ENCODE measurements around the gene RAET1L.
"Not testable (repeated sequence)": the region's sequence is repeated elsewhere in the genome, so short reads cannot be mapped to it uniquely, and the experiment has no call there.

Gene RAET1L, protein sequence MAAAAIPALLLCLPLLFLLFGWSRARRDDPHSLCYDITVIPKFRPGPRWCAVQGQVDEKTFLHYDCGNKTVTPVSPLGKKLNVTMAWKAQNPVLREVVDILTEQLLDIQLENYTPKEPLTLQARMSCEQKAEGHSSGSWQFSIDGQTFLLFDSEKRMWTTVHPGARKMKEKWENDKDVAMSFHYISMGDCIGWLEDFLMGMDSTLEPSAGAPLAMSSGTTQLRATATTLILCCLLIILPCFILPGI

DNA sequence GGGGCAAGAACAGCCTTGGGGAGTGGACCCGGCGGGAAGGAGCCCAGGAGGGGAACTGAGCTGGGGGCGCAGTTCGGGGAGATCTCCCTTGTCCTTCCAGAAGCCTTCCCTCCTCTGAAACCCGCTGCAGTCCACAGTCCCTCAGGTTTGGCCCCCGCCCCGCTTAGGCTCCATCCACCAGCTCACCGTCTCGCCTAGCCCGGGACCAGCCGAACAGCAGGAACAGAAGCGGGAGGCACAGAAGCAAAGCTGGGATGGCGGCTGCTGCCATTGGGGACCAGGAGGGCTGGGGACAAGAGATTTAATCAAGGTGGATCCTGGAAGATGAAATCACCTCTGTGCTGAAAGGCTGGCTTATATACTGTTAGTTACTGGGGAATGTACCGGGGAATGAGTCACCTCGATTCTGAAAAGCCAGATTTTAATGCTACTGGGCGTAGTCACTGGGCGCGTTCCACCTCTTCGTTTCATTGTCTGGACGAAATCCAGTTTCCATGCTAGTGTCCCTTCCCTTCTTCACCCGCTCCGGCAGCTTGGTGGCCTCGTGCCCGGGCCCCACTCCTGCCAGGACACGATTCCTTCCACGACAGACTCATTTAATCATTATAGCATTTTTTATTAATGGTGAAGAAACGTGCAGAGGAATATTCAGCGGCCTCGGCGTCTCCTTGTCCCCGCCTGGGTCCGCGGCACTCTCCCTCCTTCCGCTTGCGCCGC, at the start of gene RAET1L:
Gene RAET1L, minus strand, starts transcription at position 332 of the 717 bp plus-strand sequence. Its CDS starts 61 bp downstream, at position 271.
- DNase-seq (peak; percentile 18), ATAC-seq (peak; percentile 77)
- Mint-ChIP-seq H3K36me3 (ENCODE audit: low read depth) (no peaks in the 10 kb centered on the region), H3K27me3 (peaks cover 73% of the 10 kb centered on the region), H3K9me3 (no peaks in the 10 kb centered on the region), H3K4me1 (peaks cover 30% of the 10 kb centered on the region), H3K4me3 (peak within 1 kb of the TSS; percentile 11), H3K27ac (no peak within 1 kb of the TSS)

GRCh38 chr6:150075034-150075421, 49.7 kb upstream of the RAET1L start:
- no peaks in the 10 kb centered on the region for H3K9me3 Mint-ChIP-seq

DNA sequence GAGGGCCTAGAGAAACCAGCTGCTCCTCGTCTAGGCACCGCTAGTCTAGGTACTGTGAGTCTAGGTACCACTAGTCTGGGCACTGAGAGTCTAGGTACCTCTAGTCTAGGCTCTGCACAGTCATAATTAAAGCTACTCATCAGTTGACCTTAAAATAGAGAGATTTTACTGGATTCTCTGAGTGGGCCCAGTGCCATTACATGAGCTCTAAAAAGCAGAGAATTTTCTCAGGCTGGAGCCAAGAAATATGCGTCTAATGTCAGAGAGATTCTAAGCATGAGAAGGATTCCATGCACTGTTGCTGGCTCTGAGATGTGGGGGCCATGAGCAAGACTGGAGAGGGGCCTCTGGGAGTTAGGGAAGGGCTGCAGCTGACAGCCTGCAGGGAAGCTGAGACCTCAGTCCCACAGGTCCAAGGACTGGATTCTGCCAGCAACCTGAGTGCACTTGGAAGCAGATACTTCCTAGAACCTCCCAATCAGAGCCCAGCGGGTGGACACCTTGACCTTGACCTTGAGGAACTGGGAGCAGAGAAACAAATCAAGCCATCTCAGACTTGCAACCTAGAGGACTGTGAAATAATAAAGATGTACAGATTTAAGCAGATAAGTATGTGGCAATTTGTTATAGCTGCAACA, 49.2 kb upstream of the RAET1L start:
- not testable (repeated sequence) for H3K9me3 Mint-ChIP-seq
- H3K27me3 Mint-ChIP-seq = peaks cover 29% of the 10 kb centered on the region

More at GRCh38 chr6:150075034-150075421, 49.7 kb upstream of the RAET1L start:
- DNase-seq (no peak), ATAC-seq (no peak)
- Mint-ChIP-seq H3K36me3 (ENCODE audit: low read depth) (no peaks in the 10 kb centered on the region), H3K27me3 (peaks cover 29% of the 10 kb centered on the region), H3K4me1 (peaks cover 15% of the 10 kb centered on the region), H3K4me3 (no peak overlapping the region), H3K27ac (no peak overlapping the region)

GRCh38 chr6:150072201-150072600, 46.9 kb upstream of the RAET1L start:
- Mint-ChIP-seq H3K4me3 (no peak overlapping the region), H3K36me3 (ENCODE audit: low read depth) (no peaks in the 10 kb centered on the region), H3K9me3 (no peaks in the 10 kb centered on the region), H3K27ac (no peak overlapping the region), H3K27me3 (peaks cover 29% of the 10 kb centered on the region), H3K4me1 (peaks cover 16% of the 10 kb centered on the region)
- ATAC-seq = no peak
- peak; percentile 46 for DNase-seq

More for the DNA sequence above, 49.2 kb upstream of the RAET1L start:
- not testable (repeated sequence) for H3K36me3 Mint-ChIP-seq (ENCODE audit: low read depth); H3K27ac Mint-ChIP-seq; DNase-seq; H3K4me3 Mint-ChIP-seq
- peak; percentile 30 for ATAC-seq
- H3K4me1 Mint-ChIP-seq = peaks cover 10% of the 10 kb centered on the region

- Mint-ChIP-seq H3K27me3 (peaks cover 25% of the 10 kb centered on the region), H3K27ac (no peak overlapping the region), H3K36me3 (ENCODE audit: low read depth) (no peaks in the 10 kb centered on the region), H3K4me1 (peaks cover 10% of the 10 kb centered on the region), H3K4me3 (no peak overlapping the region), H3K9me3 (no peaks in the 10 kb centered on the region)
- no peak for DNase-seq
- no peak for ATAC-seq
Observed at GRCh38 chr6:150070236-150070818, 45.0 kb upstream of the RAET1L start.

- Mint-ChIP-seq H3K36me3 (ENCODE audit: low read depth) (no peaks in the 10 kb centered on the region), H3K4me3 (peak overlapping the region; percentile 73), H3K27ac (no peak overlapping the region), H3K4me1 (peaks cover 10% of the 10 kb centered on the region), H3K27me3 (peaks cover 21% of the 10 kb centered on the region), H3K9me3 (no peaks in the 10 kb centered on the region)
- ATAC-seq (no peak), DNase-seq (no peak)
Observed at GRCh38 chr6:150069706-150070105, 44.4 kb upstream of the RAET1L start.

DNA sequence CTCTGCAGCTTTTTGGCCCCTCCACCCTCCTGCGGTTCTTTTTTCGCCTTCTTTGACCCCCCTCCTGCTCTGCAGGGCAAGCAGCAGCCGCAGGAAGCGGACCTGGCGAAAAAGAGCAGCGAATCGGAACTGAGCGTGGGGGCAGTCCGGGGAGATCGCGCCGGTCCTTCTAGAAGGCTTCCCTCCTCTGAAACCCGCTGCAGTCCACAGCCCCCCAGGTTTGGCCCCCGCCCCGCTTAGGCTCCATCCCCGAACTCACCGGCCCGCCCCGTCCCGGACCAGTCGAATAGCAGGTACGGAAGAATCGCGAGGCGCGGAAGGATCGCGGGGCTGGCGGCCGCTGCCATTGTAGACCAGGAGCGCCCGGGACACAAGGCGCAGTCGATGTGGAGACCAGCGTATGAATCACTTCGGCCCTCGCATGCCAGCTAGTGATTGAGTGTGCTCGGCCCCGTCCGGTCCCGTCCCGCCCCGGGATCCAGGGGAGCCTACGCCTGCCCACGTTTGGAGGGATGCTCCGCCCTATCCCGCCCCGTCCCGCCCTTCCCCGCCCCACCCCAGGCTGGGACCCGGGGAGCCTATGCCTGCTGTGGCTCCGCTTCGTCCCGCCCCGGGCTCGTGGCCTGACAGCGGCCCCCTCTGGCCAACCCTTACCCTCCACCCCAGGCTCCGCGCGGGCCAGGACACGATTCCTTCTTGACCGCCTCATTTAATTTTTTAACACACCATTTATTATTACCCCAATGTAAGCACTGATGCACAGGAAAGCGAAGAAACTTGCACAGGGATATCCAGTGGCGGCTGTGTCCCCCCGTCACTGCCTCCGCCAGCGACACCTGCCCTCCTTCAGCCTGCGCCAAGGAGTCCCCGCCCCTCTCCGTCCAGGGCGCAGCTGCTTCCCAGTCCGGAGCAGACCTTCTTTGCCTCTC, 43.7 kb upstream of the RAET1L start, which contains the start of gene ULBP3:
Gene ULBP3, minus strand, starts transcription at position 402 of the 929 bp plus-strand sequence. Its CDS starts 55 bp downstream, at position 347.
- H3K36me3 Mint-ChIP-seq (ENCODE audit: low read depth) = no peaks in the 10 kb centered on the region
- peak within 1 kb of the TSS; percentile 73 for H3K4me3 Mint-ChIP-seq
- DNase-seq = peak; percentile 81
- no peaks in the 10 kb centered on the region for H3K9me3 Mint-ChIP-seq
- ATAC-seq = peak; percentile 89
- peaks cover 17% of the 10 kb centered on the region for H3K27me3 Mint-ChIP-seq
- H3K27ac Mint-ChIP-seq = no peak within 1 kb of the TSS
- H3K4me1 Mint-ChIP-seq = peaks cover 10% of the 10 kb centered on the region

- no peaks in the 10 kb centered on the region for H3K36me3 Mint-ChIP-seq (ENCODE audit: low read depth)
- no peaks in the 10 kb centered on the region for H3K9me3 Mint-ChIP-seq
- no peak overlapping the region for H3K27ac Mint-ChIP-seq
- H3K4me1 Mint-ChIP-seq = peaks cover 10% of the 10 kb centered on the region
- H3K4me3 Mint-ChIP-seq = peak overlapping the region; percentile 73
- ATAC-seq (no peak), DNase-seq (no peak)
- peaks cover 13% of the 10 kb centered on the region for H3K27me3 Mint-ChIP-seq
Observed at GRCh38 chr6:150068151-150068550, 42.8 kb upstream of the RAET1L start.

DNA sequence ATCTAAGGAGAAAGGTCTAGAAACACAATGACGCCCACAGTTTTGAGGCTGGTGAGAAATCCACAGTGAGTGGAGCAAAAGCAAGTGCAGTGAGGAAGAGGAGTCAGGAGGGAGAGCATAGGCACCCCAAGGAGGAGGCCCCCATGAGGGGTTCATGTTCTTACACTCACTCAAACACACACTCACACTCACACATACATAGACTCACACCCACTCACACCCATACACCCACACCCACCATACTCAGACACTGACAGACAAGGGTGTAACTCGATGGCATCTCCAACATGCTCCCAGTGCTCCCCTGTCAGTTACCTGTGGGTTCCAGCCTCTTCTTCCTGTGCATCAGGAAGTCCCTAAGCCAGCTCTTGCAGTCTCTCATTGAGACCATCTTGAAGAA, 39.8 kb upstream of the RAET1L start:
- peaks cover 5% of the 10 kb centered on the region for H3K27me3 Mint-ChIP-seq
- H3K27ac Mint-ChIP-seq = no peak overlapping the region
- H3K4me3 Mint-ChIP-seq = no peak overlapping the region
- no peak for DNase-seq
- no peaks in the 10 kb centered on the region for H3K36me3 Mint-ChIP-seq (ENCODE audit: low read depth)
- no peak for ATAC-seq
- no peaks in the 10 kb centered on the region for H3K9me3 Mint-ChIP-seq
- H3K4me1 Mint-ChIP-seq = peaks cover 12% of the 10 kb centered on the region

DNA sequence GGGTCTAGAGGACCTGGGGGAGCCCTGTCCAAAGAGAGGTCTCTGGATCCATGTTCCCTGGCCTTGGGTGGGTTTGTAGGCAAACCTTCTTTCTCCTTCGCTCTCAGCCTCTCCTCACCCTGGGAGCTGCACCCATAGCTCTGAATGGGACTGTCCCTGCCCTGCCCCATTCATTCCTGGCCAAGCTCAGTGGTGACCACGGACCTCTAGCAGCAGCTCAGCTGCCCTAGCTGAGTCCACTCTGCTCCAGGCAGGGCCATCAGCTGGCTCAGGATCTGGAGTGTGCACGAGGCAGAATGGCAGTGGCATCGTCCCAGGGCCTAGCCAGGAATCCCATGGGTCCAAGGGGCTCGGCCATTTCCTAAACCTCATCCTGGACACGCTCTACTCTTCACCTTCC, 38.3 kb upstream of the RAET1L start:
- Mint-ChIP-seq H3K27ac (no peak overlapping the region), H3K36me3 (ENCODE audit: low read depth) (no peaks in the 10 kb centered on the region), H3K27me3 (peaks cover 11% of the 10 kb centered on the region), H3K9me3 (no peaks in the 10 kb centered on the region), H3K4me3 (no peak overlapping the region), H3K4me1 (peaks cover 14% of the 10 kb centered on the region)
- ATAC-seq = no peak
- DNase-seq = no peak

- not testable (repeated sequence) for DNase-seq; H3K9me3 Mint-ChIP-seq; H3K27ac Mint-ChIP-seq; H3K4me3 Mint-ChIP-seq; H3K4me1 Mint-ChIP-seq; H3K36me3 Mint-ChIP-seq (ENCODE audit: low read depth); ATAC-seq
- H3K27me3 Mint-ChIP-seq = peaks cover 23% of the 10 kb centered on the region
Observed at GRCh38 chr6:150059973-150060372, 34.6 kb upstream of the RAET1L start.

GRCh38 chr6:150058986-150059385, 33.7 kb upstream of the RAET1L start:
- no peak for ATAC-seq
- Mint-ChIP-seq H3K4me3 (no peak overlapping the region), H3K36me3 (ENCODE audit: low read depth) (no peaks in the 10 kb centered on the region), H3K4me1 (peaks cover 8% of the 10 kb centered on the region), H3K9me3 (no peaks in the 10 kb centered on the region), H3K27me3 (peaks cover 32% of the 10 kb centered on the region), H3K27ac (no peak overlapping the region)
- DNase-seq = no peak

- H3K4me3 Mint-ChIP-seq = no peak overlapping the region
- H3K27me3 Mint-ChIP-seq = peaks cover 37% of the 10 kb centered on the region
- H3K4me1 Mint-ChIP-seq = peaks cover 8% of the 10 kb centered on the region
- H3K36me3 Mint-ChIP-seq (ENCODE audit: low read depth) = no peaks in the 10 kb centered on the region
- DNase-seq (no peak), ATAC-seq (no peak)
- H3K9me3 Mint-ChIP-seq = no peaks in the 10 kb centered on the region
- no peak overlapping the region for H3K27ac Mint-ChIP-seq
Observed at GRCh38 chr6:150058231-150058792, 33.0 kb upstream of the RAET1L start.
